Measurements from ENCODE around the gene NOXA1. TPM values are rescaled to one million over a fixed set of nuclear protein-coding genes. Genes with fewer than 3 reads are reported as not detected.

The NOXA1 gene
- total RNA-seq, 6 donors from 2014 or later = 3.3 to 34.6 (median 11.7) TPM

GRCh38 chr9:137387891-137388560 lies 35.2 kb upstream of the NOXA1 start:
- ATAC-seq (ENCODE audit: low FRiP score in 2 of 2) (no peak), DNase-seq (peak in 1 of 2 donors; percentile 77)
- Histone ChIP-seq H3K27me3 (no peaks in the 10 kb centered on the region), H3K9me3 (no peaks in the 10 kb centered on the region), H3K4me1 (peaks cover 10 to 30% (median 26%) of the 10 kb centered on the region in 4 donors), H3K4me3 (peak overlapping the region in 1 of 4 donors; percentile 20), H3K36me3 (peaks cover 0 to 10% (median 2%) of the 10 kb centered on the region in 4 donors), H3K27ac (peak overlapping the region; percentile 79 to 87 (median 82))
- no peak for TF ChIP-seq EP300 (IDR thresholded peaks at IDR 0.05)
- TF ChIP-seq POLR2AphosphoS5 (IDR thresholded peaks at IDR 0.05) = no peak
- no peak for TF ChIP-seq POLR2A (IDR thresholded peaks at IDR 0.05)
- TF ChIP-seq CTCF (IDR thresholded peaks at IDR 0.05) = no peak
- WGBS, 2 donors = 71 to 86% methylated on average over 15 to 26 of the region's 26 CpGs

GRCh38 chr9:137388589-137389427 lies 34.4 kb upstream of the NOXA1 start:
- peaks cover 0 to 10% (median 2%) of the 10 kb centered on the region in 4 donors for H3K36me3 ChIP-seq
- WGBS, 2 donors = 67 to 77% methylated on average over 14 to 30 of the region's 47 CpGs
- H3K9me3 ChIP-seq = no peaks in the 10 kb centered on the region
- peak in 1 of 2 donors; percentile 75 for DNase-seq
- peak overlapping the region in 1 of 4 donors; percentile 20 for H3K4me3 ChIP-seq
- no peak for TF ChIP-seq POLR2A (IDR thresholded peaks at IDR 0.05)
- TF ChIP-seq CTCF (IDR thresholded peaks at IDR 0.05) = no peak
- TF ChIP-seq EP300 (IDR thresholded peaks at IDR 0.05) = no peak
- TF ChIP-seq POLR2AphosphoS5 (IDR thresholded peaks at IDR 0.05) = no peak
- no peaks in the 10 kb centered on the region for H3K27me3 ChIP-seq
- ATAC-seq (ENCODE audit: low FRiP score in 2 of 2) = no peak
- H3K27ac ChIP-seq = peak overlapping the region; percentile 79 to 87 (median 82)
- peaks cover 10 to 30% (median 24%) of the 10 kb centered on the region in 4 donors for H3K4me1 ChIP-seq

- Histone ChIP-seq H3K27me3 (no peaks in the 10 kb centered on the region), H3K4me3 (peak overlapping the region in 1 of 4 donors; percentile 20), H3K27ac (peak overlapping the region; percentile 79 to 87 (median 82)), H3K36me3 (peaks cover 0 to 10% (median 2%) of the 10 kb centered on the region in 4 donors), H3K9me3 (no peaks in the 10 kb centered on the region), H3K4me1 (peaks cover 10 to 30% (median 24%) of the 10 kb centered on the region in 4 donors)
- no peak for DNase-seq
- no peak for ATAC-seq (ENCODE audit: low FRiP score in 2 of 2)
- no peak for TF ChIP-seq POLR2AphosphoS5 (IDR thresholded peaks at IDR 0.05)
- TF ChIP-seq CTCF (IDR thresholded peaks at IDR 0.05) = no peak
- no peak for TF ChIP-seq POLR2A (IDR thresholded peaks at IDR 0.05)
- TF ChIP-seq EP300 (IDR thresholded peaks at IDR 0.05) = no peak
- 87 to 95% methylated on average over 13 of the region's 13 CpGs for WGBS, 2 donors
Measured at GRCh38 chr9:137389428-137389746, 33.8 kb upstream of the NOXA1 start.

GRCh38 chr9:137390553-137391410 lies 32.4 kb upstream of the NOXA1 start:
- DNase-seq (peak in 1 of 2 donors; percentile 83), ATAC-seq (ENCODE audit: low FRiP score in 2 of 2) (peak; percentile 3 to 36)
- H3K27ac ChIP-seq = peak overlapping the region; percentile 81 to 92 (median 82)
- 72 to 74% methylated on average over 23 to 41 of the region's 42 CpGs for WGBS, 2 donors
- H3K4me1 ChIP-seq = peaks cover 10 to 30% (median 24%) of the 10 kb centered on the region in 4 donors
- H3K4me3 ChIP-seq = peak overlapping the region in 1 of 4 donors; percentile 24
- peaks cover 0 to 14% (median 7%) of the 10 kb centered on the region in 4 donors for H3K36me3 ChIP-seq
- no peaks in the 10 kb centered on the region for H3K27me3 ChIP-seq
- H3K9me3 ChIP-seq = no peaks in the 10 kb centered on the region
- TF ChIP-seq POLR2A (IDR thresholded peaks at IDR 0.05) (no peak), POLR2AphosphoS5 (IDR thresholded peaks at IDR 0.05) (no peak)
